GM23338 (cell line): ENCODE results near the gene CT83. TPM values are rescaled to one million over a fixed set of nuclear protein-coding genes. Genes with fewer than 3 reads are reported as not detected.

Experiments
- polyA plus RNA-seq: library from polyadenylated mRNA; unstranded; fragments of >200 nt; fragmentation: Nextera tagmentation; extraction: Ambion mirVana; gene quantifications from 2 replicates; pipeline ENCODE4 v1.2.1, GENCODE V29; 2016
- total RNA-seq: library from RNA; depleted of rRNA; stranded (reverse); fragments of >200 nt; shearing (Covaris generic); gene quantifications from 2 replicates; pipeline ENCODE4 v1.2.3, GENCODE V29; 2014; rRNA removed

CT83 gene
- total and polyA plus RNA-seq, 2 experiments from 2014 or later, result not detected

Other genes starting within 250 kb of the CT83 start
- gene SLC6A14, start 26.4 kb downstream of the CT83 start, total RNA-seq, result not detected in 2 replicates
- gene SLC6A14, start 26.4 kb downstream of the CT83 start, polyA plus RNA-seq, result not detected in 2 replicates